LNCAP (cell line): ENCODE measurements around the gene HLA-DQB2.

Source experiments
- TF ChIP-seq, protein P1 (sequence below): fragments of 450-650 bp; IDR thresholded peaks from 2 replicates; pipeline ENCODE4 v1.5.1; 2017; ENCODE audit warnings: mild to moderate bottlenecking

Gene HLA-DQB2

DNA sequence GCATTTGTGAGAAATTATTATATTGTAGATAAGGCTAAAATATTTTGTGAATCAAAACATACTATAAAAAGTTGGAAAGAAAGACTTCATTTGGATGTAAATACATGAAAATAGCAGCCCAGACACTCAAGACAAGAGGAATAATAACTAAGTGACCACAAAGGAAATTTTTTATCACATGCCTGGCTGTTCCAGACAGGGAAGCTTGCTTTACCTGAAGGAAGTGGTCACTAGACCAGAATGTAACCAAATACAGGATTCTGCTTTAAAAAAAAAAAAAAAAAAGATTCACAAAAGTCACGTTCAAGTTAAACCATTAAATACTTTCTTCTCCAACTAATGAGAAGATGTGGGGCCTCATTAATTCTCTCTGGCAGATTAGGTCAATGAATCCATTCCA lies 9.3 kb upstream of the HLA-DQB2 start:
- TF ChIP-seq, protein P1, sequence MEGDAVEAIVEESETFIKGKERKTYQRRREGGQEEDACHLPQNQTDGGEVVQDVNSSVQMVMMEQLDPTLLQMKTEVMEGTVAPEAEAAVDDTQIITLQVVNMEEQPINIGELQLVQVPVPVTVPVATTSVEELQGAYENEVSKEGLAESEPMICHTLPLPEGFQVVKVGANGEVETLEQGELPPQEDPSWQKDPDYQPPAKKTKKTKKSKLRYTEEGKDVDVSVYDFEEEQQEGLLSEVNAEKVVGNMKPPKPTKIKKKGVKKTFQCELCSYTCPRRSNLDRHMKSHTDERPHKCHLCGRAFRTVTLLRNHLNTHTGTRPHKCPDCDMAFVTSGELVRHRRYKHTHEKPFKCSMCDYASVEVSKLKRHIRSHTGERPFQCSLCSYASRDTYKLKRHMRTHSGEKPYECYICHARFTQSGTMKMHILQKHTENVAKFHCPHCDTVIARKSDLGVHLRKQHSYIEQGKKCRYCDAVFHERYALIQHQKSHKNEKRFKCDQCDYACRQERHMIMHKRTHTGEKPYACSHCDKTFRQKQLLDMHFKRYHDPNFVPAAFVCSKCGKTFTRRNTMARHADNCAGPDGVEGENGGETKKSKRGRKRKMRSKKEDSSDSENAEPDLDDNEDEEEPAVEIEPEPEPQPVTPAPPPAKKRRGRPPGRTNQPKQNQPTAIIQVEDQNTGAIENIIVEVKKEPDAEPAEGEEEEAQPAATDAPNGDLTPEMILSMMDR = no peak

DNA sequence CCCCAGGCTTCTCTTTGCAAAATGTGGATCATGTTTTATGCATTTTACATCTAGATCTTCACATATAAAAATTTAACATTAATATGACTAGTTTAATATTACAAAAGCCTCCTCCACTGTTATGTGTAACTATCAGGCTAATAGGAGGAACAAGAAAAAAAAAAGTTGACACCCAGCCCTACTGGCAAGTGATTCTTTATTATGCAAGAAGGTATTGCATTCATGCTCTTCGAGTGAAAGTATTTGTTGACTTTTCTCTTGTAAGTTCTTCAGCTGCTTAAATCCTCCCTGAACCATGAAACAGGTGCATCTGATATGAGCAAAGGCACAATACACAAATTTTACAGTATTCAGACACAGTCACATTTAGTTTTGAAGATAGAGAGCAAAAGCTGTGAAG lies 716 bp upstream of the HLA-DQB2 start:
- TF ChIP-seq, protein P1 = no peak

DNA sequence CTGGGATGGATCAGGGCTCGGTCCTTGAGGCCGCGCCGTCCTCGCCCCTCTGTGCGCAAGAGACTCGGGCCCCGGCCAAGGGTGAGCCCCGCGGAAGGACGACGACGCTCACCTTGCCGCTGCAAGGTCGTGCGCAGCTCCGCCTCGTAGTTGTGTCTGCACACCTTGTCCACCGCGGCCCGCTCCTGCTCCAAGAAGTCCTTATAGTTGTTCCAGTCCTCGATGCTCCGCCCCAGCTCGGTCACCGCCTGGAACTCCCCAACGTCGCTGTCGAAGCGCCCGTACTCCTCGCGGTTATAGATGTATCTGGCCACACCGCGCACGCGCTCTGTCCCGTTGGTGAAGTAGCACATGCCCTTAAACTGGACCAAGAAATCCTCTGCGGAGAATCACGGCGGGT lies 1.8 kb downstream of the HLA-DQB2 start:
- TF ChIP-seq, protein P1 = no peak

DNA sequence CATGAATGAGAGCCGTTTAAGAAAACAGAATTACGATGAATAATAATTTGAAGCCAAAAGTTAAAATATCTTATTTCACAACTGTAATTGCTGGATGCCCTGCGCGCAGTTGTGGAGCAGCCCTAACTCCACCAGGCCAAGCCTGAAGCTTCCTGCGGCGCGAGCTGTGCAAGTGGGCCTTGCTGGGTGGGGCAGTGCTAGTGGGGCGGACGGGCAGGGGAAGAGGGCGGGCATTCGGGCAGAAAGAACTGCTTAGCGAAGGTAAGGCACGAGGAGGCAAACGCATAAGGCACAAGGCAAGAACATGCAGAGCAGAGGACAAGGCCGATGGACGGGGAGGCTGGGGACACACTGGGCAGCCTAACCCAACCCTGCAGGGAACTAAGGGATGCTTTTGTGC lies 2.3 kb downstream of the HLA-DQB2 start:
- TF ChIP-seq, protein P1 = no peak

DNA sequence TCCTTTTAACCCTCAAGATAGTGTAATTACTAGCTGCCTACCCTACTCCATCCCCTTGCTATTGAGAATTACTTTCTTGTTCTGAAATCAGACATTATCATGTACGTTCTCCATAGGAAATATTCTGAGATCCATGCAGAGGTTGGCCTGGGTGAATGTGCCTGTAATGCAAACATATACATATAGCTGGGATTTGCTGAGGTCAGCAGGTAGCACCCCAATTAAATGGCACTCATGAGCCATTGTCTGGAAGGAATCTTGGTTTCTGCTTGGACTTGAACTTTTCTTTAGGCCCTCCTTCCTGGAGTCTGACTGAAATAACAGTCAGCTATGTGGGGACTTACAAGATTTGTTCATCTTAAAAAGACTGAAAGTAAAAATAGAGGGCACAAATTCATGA lies 3.7 kb downstream of the HLA-DQB2 start:
- TF ChIP-seq, protein P1 = no peak

DNA sequence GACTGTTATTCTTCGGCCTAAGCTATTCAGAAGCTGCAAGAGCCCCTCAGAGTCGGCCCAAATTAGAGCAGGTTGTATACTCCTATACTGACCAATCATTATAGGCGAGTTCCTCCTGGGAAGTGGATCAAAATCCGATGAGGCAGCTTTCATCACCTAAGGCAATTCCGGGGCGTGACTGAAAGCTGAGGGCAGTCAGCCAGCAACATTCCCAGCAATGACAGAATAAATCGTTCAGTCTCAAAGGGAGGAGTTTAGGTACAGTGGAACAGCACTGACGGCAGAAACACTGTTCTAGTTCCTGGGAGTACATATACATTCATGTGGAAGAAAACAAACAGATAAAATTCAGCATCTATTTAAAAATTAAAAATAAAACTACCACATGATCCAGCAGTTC lies 10.8 kb downstream of the HLA-DQB2 start:
- TF ChIP-seq, protein P1 = no peak

DNA sequence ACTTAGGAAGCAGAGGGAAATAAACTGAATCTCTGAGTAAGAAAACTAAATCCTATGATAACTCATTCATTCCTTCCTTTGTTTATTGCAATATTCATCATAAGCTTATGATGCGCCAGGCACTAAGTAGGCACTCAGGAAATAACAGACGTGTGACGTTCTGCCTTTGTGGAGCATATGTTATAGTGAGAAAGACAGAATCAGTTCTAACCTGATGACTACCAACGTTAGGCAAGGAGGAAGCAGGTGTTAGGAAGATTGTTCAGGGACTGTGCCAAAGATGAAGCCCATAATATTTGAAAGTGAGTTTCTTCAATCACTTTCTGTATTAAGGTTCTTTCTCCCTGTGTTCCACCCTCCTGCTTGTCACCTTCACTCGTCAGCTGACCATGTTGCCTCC lies 18.6 kb downstream of the HLA-DQB2 start:
- TF ChIP-seq, protein P1 = no peak

DNA sequence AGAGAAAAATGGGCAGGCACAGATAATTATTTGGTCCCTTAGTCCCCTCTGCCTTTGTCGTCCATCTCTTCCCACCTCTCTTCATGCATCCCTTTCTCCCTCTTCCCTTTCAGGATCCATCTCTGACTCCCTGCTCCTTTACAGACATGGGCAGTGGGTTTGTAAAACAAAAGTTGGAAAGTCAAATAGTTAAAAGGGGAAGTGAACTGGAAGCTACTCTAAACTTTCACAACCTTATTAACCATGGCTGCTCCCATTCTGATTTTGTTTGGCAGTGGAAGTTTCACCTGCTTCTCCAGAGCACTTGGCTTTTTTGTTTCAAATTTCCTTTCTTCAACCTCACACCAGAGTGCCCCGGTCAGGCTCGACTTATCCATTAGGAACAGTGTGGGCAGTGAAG lies 21.0 kb downstream of the HLA-DQB2 start:
- TF ChIP-seq, protein P1 = no peak
